Fibroblast of skin of left quadriceps (primary cell): Measurements from ENCODE around the gene ANXA11.
"Not testable (repeated sequence)": the region's sequence is repeated elsewhere in the genome, so short reads cannot be mapped to it uniquely, and the experiment has no call there.

Experiments
- DNase-seq, 2 experiments: peaks; one replicate each; pipeline ENCODE4 v3.0.0-alpha.2; 2013; ENCODE audit warnings: low read depth in 2 of 2

Gene ANXA11

GRCh38 chr10:80205477-80206276, at the start of gene ANXA11:
Gene ANXA11, minus strand, starts transcription at chr10:80205537. Its CDS starts 32,676 bp downstream, at chr10:80172861.
- peak in 1 of 2 experiments; percentile 34 for DNase-seq

DNA sequence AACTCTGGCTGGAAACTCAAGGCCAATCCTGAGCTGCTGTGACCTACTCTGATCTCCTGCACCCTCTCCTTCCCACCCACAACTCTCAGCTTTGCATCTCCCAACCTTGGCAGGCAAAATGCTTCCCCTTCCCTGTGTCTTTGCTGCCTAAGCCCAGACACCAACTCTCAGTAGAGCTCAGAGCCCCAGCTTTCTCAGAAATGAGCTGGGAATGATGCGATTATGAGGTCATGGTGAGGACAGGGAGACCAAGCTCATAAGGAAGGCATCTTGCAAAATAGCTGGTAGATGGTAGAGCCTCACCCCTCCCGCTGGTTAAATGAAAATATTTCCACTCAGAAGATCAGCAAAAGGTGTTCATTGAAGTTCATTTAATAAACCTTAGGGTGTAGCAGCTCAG, 49.4 kb upstream of the ANXA11 start:
- not testable (repeated sequence) for DNase-seq

DNA sequence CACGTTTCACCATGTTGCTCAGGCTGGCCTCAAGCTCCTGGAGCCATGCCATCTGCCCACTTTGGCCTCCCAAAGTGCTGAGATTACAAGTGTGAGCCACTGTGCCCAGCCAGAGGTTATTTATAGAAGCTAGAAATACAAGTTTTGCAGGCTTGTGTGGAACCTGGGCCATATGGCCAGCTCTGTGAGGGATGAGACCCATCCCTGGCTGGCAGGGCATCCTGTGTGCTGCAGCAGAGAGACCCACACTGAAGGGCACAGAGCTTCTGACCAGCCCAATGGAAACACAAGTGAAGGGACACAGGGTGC, 48.6 kb upstream of the ANXA11 start:
- not testable (repeated sequence) for DNase-seq

GRCh38 chr10:80253266-80253962, 48.1 kb upstream of the ANXA11 start:
- DNase-seq, result no peak

GRCh38 chr10:80252296-80252887, 47.1 kb upstream of the ANXA11 start:
- DNase-seq, result no peak

DNA sequence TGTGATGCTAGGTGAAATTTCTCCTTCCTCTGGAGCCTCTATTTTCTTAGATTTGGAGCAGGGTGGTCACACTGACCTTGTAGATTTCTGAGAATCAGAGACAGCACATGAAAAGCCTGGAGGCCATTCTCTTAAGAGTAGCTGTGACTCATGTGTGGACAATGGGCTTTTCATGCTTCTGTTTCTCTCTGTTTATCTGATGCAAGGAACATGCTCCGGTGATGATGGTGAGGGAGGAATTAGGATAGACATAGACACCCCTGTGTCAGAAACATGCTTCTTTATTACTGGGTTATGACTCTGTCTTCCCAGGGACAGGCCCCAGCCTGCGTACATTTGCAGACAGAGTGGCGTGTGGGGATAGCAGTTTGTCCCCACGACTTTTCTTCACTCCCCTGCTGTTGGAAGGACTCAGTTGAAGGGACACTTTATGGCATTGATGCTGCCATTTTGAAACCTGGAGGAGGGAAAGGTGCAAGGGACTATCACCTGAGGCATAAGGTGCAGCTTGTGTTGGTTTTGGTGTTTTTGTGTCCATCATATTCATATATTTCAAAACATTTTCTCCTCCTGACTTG, 46.5 kb upstream of the ANXA11 start:
- not testable (repeated sequence) for DNase-seq

DNA sequence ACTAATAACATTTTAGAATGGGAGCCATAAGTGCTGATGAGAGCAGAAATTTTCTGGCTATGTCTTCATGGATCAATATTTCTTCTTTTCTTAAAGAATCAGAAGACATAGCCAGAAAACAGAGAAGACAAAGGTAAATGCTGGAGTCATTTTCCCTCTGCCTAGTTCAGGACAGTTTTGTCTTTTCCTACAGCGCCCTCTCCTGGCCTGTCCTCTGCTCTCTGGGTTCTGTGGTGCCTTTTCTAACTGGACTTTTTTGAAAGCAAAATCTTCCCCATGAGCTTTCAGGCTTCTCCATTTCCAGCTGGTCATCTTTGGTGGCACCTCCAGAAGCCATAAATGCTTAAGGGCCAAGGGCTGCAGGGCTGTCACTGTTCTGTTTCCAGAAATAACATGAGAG, 45.1 kb upstream of the ANXA11 start:
- DNase-seq, result not testable (repeated sequence)

- DNase-seq, result not testable (repeated sequence)
These were observed 44.6 kb upstream of the ANXA11 start for GRCh38 chr10:80249906-80250305.

DNA sequence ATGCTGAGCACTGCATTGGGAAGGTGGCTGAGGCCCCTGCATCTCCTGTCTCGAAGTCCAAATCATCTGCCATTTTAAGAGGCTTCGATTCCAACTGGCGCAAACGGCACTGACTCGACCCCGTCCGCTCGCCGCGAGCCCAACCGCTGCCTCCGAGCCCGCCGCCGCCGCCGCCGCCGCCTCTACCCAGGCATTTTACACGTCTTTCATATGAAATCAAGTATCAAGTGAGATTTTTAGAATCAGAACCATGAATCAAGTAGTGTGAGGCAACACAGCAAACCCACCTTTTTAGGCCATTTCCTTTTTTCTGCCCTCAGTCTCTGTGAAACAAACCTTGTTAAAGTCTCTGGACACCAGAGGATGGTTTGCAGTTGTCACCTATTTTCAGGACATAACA, 42.3 kb upstream of the ANXA11 start:
- not testable (repeated sequence) for DNase-seq

- peak; percentile 20 to 22 for DNase-seq
These were observed 39.0 kb upstream of the ANXA11 start for GRCh38 chr10:80244371-80244770.

- not testable (repeated sequence) for DNase-seq
These were observed 37.0 kb upstream of the ANXA11 start for GRCh38 chr10:80242341-80242740.

DNA sequence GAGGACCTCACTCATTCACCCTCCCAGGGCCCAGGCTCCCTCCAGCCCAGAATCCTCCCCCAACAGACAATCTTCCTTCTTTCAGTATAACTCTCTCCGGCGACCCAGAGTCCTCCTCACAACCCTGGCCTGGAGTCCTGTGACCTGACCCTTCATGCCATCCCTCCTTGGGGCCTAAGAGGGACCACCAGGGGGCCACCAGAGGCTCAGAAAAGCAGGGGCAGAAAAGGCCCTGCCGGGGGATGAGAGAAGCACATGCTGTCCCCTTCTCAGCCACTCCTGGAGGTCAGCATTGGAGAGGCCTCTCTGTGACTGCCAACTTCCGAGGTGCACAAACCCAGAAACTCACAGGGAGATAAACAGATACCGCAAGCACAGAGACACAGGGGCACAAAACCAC, 31.1 kb upstream of the ANXA11 start:
- DNase-seq, result not testable (repeated sequence)

DNA sequence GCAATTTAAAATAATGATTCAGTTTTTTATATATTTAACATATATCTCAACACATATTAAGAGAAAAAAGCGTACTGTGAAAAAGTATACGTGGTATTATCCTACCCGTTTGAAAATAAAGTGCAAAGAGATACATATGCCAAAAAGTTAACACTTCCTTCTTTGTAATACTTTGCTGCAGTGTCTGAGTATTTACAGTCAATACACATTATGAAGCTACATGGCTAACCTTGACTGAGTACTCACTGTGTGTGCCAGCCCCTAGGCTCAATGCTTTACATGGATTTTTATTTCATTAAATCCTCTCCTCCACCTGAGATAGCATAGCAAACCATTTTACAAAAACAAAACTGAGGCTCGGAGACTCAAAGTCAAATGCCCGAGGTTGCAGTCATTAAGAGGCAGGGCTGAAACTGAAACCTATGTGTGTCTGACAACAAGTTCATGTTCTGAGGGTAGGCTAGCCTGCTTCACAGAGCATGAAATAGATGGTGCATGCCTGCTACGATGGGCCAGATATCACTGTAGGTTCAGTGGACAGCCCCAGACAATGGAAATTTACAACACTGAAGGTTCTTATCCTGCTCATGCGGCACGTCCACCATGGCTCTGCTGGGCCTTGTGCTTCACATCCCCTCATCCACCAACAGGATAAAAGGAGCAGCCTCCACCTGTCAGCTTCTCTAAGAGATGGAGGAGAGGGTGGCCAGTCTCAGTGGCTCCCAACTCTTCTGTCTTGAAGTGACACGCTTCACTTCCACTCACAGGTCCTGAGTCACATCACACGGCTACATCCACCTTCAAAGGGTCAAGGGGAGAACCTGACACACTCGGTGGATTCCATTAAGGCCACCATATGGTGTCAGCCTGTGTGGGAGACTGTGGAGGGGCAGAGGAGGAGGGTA, 29.2 kb upstream of the ANXA11 start:
- not testable (repeated sequence) for DNase-seq

GRCh38 chr10:80233871-80234270, 28.5 kb upstream of the ANXA11 start:
- DNase-seq, result not testable (repeated sequence)

DNA sequence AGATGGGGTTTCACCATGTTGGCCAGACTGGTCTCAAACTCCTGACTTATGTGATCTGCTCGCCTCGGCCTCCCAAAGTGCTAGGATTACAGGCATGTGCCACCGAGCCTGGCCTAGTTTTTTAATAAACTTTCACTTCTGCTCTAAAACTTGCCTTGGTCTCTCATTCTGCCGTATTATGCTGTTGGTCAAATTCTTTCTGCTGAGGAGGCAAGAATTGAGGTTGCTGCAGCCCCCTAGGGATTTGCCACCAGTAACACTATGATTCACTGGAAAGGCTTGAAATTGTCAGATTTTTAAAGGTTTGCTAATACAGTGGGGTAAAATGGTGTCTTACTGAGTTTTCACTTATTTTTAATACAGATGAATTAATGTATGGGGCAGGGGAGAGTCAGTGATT, 21.4 kb upstream of the ANXA11 start:
- peak in 1 of 2 experiments; percentile 30 for DNase-seq

GRCh38 chr10:80223031-80223419, 17.7 kb upstream of the ANXA11 start:
- DNase-seq, result not testable (repeated sequence)

GRCh38 chr10:80218878-80219277, 13.5 kb upstream of the ANXA11 start:
- DNase-seq, result not testable (repeated sequence)

- not testable (repeated sequence) for DNase-seq
These were observed 9.1 kb upstream of the ANXA11 start for GRCh38 chr10:80214368-80214982.

GRCh38 chr10:80212535-80213115, 7.3 kb upstream of the ANXA11 start:
- DNase-seq, result not testable (repeated sequence)

DNA sequence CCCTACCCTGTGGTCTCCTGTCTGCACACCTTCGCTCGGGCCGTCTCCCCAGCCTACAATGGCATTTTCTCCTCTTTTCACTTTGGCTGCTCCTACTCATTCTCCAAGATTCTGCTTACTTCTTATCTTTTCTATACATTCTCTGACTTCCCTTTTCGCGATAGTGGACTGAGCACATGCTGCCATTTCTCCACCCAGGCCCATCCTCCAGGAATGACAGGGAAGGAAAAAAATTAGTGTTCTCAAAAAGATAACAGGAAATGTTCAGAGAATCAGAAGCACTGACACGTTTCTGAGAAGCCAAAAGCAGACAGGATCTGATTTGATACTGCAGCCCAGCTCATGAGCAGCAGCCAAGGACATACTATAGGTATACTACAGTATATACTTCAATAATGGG, 6.4 kb upstream of the ANXA11 start:
- DNase-seq, result no peak
